ENCODE data around the gene NUP214. TPM values are rescaled to one million over a fixed set of nuclear protein-coding genes. Genes with fewer than 3 reads are reported as not detected.

Gene NUP214
- total and polyA plus RNA-seq, 2 of the 8 experiments (the other 6 are each of a cell fraction or from before 2014, with no cell fraction given), result 28.6 to 50.2 TPM

DNA sequence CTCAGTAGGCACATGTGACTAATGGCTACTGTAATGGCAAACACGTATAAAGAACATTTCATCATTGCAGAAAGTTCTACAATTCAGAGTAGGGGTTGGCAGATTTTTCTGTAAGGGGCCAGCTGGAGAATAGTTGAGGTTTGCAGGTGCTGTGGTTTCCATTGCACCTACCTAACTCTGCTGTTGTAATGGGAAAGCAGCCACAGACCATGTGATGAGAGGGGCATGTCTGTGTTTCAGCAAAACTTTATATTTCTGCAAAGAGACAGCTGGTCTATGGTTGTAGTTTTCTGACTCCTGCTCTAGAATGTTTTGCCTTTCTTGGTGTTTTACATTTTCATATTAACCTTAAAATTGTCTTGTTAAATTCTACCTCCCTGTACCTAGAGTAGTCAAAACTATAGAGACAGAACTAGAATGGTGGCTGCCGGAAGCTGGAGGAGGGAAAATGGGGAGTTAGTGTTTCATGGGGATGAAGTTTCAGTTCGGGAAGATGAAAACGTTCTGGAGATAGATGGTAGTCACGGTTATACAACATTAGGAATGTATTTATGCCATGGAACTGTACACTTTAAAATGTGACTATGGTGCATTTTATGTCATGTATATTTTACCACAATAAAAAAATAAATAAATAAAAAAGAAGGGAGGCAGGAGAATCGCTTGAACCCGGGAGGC lies 44.3 kb downstream of the NUP214 start:
- CTCF ChIA-PET (ENCODE audit: partially characterized antibody), result interaction anchor here (0.8 to 1.7 kb wide), 4 partner anchors 9 to 179 kb away, joined by 3 to 9 read pairs (median 4); no protein-coding TSS in a partner anchor
- POLR2A ChIA-PET (ENCODE audit: partially characterized antibody), result no interaction called here
- no peak for TF ChIP-seq EP300 (IDR thresholded peaks at IDR 0.05; ENCODE audit: borderline replicate concordance in 1 of 2, low read depth in 2 of 2, low read length in 2 of 2)
- TF ChIP-seq FOSL1 (IDR thresholded peaks at IDR 0.05; ENCODE audit: insufficient read depth, low read depth, low read length), result no peak
- TF ChIP-seq NRF1 (IDR thresholded peaks at IDR 0.05; ENCODE audit: low read depth, low read length), result no peak
- TF ChIP-seq RNF2 (IDR thresholded peaks at IDR 0.05; ENCODE audit: borderline replicate concordance, low read depth, low read length, missing control alignments, poor library complexity, severe bottlenecking), result no peak
- no peak for TF ChIP-seq GABPA (IDR thresholded peaks at IDR 0.05; ENCODE audit: borderline replicate concordance, insufficient read depth, low read length)
- no peak for TF ChIP-seq SP4 (IDR thresholded peaks at IDR 0.05; ENCODE audit: low read length)
- TF ChIP-seq BCL11A (IDR thresholded peaks at IDR 0.05; ENCODE audit: low read depth in 2 of 2, low read length in 2 of 2), result no peak
- TF ChIP-seq USF2 (IDR thresholded peaks at IDR 0.05; ENCODE audit: low read length), result no peak
- TF ChIP-seq, protein P1, sequence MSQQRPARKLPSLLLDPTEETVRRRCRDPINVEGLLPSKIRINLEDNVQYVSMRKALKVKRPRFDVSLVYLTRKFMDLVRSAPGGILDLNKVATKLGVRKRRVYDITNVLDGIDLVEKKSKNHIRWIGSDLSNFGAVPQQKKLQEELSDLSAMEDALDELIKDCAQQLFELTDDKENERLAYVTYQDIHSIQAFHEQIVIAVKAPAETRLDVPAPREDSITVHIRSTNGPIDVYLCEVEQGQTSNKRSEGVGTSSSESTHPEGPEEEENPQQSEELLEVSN (IDR thresholded peaks at IDR 0.05), result no peak

More for the DNA sequence above, 44.3 kb downstream of the NUP214 start:
- Histone ChIP-seq H3K4me2 (ENCODE audit: insufficient read depth in 1 of 2, low read depth in 2 of 2, low read length in 2 of 2) (no peak overlapping the region), H4K5ac (ENCODE audit: insufficient read length, low read depth, low read length) (no peak overlapping the region), H4K20me1 (replicated peaks in 1 of 2; ENCODE audit: control insufficient read depth in 1 of 2, insufficient read depth in 2 of 2, low read length in 2 of 2) (no peaks in the 10 kb centered on the region), H3K9ac (replicated peaks in 1 of 4; ENCODE audit: extremely low read depth in 1 of 4, low read depth in 3 of 4, low read length in 3 of 4) (no peak overlapping the region), H2AK5ac (ENCODE audit: low read depth, low read length) (no peak overlapping the region), H3K27me3 (replicated peaks in 1 of 4; ENCODE audit: control insufficient read depth in 3 of 4, extremely low read depth in 1 of 4, insufficient read depth in 3 of 4, low read length in 3 of 4) (no peaks in the 10 kb centered on the region), H2BK15ac (ENCODE audit: low read length) (no peak overlapping the region), H3K79me1 (ENCODE audit: low read depth, low read length) (no peaks in the 10 kb centered on the region; the same call in 1 of the 2 replicates), H2BK120ac (replicated peaks; ENCODE audit: low read depth, low read length) (no peak overlapping the region), H3K23me2 (ENCODE audit: low read depth, low read length) (no peaks in the 10 kb centered on the region), H3K4me3 (ENCODE audit: extremely low read depth in 1 of 4, insufficient read depth in 2 of 4, low read depth in 3 of 4, low read length in 4 of 4) (no peak overlapping the region), H4K91ac (replicated peaks; ENCODE audit: insufficient read length, low read length) (no peak overlapping the region), H2BK20ac (ENCODE audit: low read length) (no peak overlapping the region), H3K14ac (ENCODE audit: insufficient read length) (no peak overlapping the region), H2AFZ (ENCODE audit: low read length) (no peak overlapping the region), H4K8ac (ENCODE audit: extremely low read depth, insufficient read depth, low read length) (no peak overlapping the region), H3K23ac (ENCODE audit: insufficient read length) (no peak overlapping the region), H2BK12ac (ENCODE audit: low read depth, low read length) (no peak overlapping the region), H3K4me1 (replicated peaks in 1 of 4; ENCODE audit: control insufficient read depth in 3 of 4, insufficient read depth in 4 of 4, low read length in 3 of 4) (no peaks in the 10 kb centered on the region), H3K79me2 (ENCODE audit: control insufficient read depth in 1 of 2, insufficient read depth in 2 of 2, low read length in 2 of 2) (no peaks in the 10 kb centered on the region), H3K18ac (ENCODE audit: extremely low read depth, low read length) (no peak overlapping the region), H3K56ac (replicated peaks; ENCODE audit: insufficient read length, low read depth, low read length) (no peak overlapping the region), H3K4ac (replicated peaks; ENCODE audit: insufficient read length, low read depth, low read length) (no peak overlapping the region), H3K36me3 (ENCODE audit: control insufficient read depth in 2 of 4, insufficient read depth in 4 of 4, low read length in 3 of 4) (peaks cover 2 to 17% (median 7%) of the 10 kb centered on the region in 4 experiments; a peak in 5 of 8 replicates), H2BK5ac (ENCODE audit: low read depth, low read length) (no peak overlapping the region), H3K27ac (ENCODE audit: low read depth, low read length) (no peak overlapping the region), H3K9me3 (ENCODE audit: insufficient read depth in 2 of 2, low read depth in 1 of 2, low read length in 1 of 2) (no peaks in the 10 kb centered on the region)
- no peak for DNase-seq (ENCODE audit: low read depth in 1 of 2, low spot score in 2 of 2)
- no peak for FAIRE-seq
- 89% methylated on average over 7 of the region's 7 CpGs; no CpG with 5 or more reads in 1 of the 2 experiments for WGBS, 2 experiments (ENCODE audit: extremely low coverage in 1 of 2, insufficient coverage in 1 of 2, insufficient read length in 1 of 2, insufficient replicate concordance in 2 of 2, low coverage in 1 of 2, low lambda C conversion rate in 2 of 2, missing lambda C conversion rate in 1 of 2)

All from H1 (cell line).